GM19351 (cell line): ENCODE measurements around the gene HNRNPLL.
"Not testable (repeated sequence)": the region's sequence is repeated elsewhere in the genome, so short reads cannot be mapped to it uniquely, and the experiment has no call there.

Experiments
- ATAC-seq: cut with Tn5 transposase; IDR thresholded peaks from one replicate; pipeline ENCODE4 v1.9.1; 2021; ENCODE audit warnings: mild to moderate bottlenecking, moderate library complexity; ENCODE audit not compliant: unreplicated experiment

HNRNPLL gene

GRCh38 chr2:38557217-38557616 lies 45.5 kb downstream of the HNRNPLL start:
- ATAC-seq, result no peak

- ATAC-seq, result no peak
Measured at GRCh38 chr2:38556006-38556801, 46.5 kb downstream of the HNRNPLL start.

DNA sequence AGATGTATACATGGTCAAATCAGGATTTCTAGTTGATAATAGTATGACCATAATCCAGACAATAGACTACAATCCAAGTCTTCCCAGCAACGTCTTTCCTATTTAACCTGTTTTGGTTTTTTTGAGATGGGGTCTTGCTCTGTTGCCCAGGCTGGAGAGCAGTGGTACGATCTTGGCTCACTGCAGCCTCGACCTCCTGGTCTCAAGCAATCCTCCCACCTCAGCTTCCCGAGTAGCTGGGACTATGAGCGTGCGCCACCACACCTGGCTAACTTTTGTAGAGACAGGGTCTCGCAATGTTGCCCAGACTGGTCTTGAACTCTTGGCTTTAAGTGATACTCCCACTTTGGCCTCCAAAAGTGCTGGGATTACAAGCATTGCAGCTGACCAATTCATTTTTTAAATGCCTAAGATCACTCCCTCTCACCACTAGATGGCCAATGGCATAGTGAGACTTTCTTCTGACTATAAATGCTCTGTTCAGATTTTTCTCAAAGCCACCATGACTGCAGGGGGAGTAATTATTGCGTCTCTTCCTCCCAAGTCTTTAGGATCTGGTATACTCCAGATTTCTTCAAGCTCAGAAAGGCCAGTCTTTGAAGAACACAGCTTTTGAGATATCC lies 47.6 kb downstream of the HNRNPLL start:
- no peak for ATAC-seq

DNA sequence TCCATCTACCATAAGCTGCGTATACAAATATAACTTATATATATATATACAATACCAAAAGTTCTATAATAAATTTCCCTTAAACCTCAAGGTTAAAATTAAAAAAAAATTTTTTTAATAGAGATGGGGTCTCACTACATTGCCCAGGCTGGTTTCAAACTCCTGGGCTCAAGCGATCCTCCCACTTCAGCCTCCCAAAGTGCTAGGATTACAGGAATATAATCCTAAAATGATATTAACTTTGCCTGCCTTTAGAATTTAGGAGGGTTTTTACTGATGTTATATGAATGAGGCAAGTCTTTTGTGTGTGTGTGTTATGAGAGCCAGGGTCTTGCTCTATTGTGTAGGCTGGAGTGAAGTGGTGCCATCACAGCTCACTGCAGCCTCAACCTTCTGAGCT lies 49.2 kb downstream of the HNRNPLL start:
- no peak for ATAC-seq

- no peak for ATAC-seq
Measured at GRCh38 chr2:38552259-38552658, 50.5 kb downstream of the HNRNPLL start.

- no peak for ATAC-seq
Measured at GRCh38 chr2:38551746-38552145, 51.0 kb downstream of the HNRNPLL start.

DNA sequence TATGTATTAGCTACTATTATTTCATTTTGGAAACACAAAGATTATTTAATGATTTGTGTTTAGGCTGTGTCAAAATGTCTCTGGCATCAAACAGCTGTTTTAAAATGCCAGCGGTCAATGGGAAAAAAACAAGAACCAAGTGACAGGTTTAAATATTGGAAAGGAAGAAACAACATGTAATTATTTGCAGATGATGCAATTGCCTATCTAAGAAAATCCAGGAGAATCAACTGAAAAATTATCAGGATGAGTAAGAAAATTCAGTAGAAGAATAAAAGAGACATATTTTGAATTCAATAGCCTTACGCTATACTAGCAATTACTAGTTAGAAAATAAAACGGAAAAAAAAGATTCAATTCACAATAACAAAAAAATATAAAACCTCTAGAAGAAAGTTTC lies 51.6 kb downstream of the HNRNPLL start:
- ATAC-seq, result no peak

DNA sequence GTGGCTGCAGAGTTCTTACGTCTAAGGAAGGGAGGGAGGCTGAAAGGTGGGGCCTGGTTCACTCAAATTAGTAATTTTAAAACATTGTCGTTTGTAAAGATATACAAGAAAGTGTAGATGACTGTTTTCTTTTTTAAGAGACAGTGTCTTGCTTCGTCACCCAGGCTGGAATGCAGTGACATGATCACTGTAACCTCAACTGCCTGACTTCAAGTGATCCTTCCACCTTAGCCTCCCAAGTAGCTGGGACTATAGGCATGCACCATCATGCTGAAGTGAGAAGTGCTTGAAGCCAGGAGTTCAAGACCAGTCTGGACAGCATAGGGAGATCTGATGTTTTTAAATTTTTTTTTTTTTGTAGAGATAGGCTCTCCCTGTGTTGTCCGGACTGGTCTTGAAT lies 52.9 kb downstream of the HNRNPLL start:
- ATAC-seq, result no peak

GRCh38 chr2:38549071-38549704 lies 53.5 kb downstream of the HNRNPLL start:
- no peak for ATAC-seq

DNA sequence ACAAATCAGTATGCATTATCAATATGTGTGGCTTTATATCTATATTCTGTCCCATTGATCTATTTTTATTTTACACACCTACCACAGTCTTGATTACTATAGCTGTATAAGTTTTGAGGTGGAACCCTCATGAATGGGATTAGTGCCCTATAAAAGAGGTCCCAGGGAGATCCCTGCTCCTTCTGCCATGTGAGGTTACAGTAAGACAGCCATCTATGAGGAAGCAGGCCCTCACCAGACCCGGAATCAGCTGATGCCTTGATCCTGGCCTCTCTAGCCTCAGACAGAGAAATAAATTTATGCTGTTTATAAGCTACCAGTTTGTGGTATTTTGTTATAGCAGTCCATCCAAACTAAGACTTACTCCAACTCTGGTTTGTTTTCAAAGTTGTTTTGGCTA lies 54.9 kb downstream of the HNRNPLL start:
- no peak for ATAC-seq

- ATAC-seq, result no peak
Measured at GRCh38 chr2:38546585-38546984, 56.1 kb downstream of the HNRNPLL start.

GRCh38 chr2:38546064-38546463 lies 56.7 kb downstream of the HNRNPLL start:
- no peak for ATAC-seq

DNA sequence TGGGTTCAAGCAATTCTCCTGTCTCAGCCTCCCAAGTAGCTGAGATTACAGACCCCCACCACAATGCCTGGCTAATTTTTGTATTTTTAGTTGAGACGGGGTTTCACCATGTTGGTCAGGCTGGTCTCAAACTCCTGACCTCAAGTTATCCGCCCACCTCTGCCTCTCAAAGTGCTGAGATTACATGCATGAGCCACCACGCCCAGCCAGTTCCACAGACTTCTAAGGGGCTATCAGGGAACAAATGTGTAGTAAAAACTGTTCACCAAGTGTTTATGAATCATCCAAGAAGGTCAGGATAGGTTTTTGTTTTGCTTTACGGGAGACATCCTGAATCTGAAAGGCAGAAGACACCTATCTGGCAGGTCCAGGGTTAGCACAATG lies 60.5 kb downstream of the HNRNPLL start:
- ATAC-seq, result not testable (repeated sequence)

GRCh38 chr2:38540580-38541286 lies 62.0 kb downstream of the HNRNPLL start:
- no peak for ATAC-seq

DNA sequence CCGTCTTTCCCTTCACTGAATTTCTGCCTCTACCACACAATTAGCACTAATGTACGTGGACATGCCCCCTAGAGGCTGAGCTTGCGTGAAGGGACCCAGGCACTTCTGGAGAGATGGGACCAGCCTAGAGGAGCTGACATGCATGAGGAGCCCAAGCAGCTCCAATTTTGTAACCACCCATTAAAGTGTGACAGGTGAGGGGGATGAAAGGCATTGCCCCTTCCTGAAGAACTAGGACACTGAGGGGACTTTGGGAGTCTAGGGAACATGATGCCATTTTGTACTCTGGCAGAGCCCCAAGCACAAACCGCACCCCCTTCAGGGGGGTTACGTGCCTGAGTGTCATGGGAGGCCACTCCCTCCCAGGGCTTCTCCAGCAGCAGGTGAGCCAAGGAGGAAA lies 63.6 kb downstream of the HNRNPLL start:
- no peak for ATAC-seq

GRCh38 chr2:38537937-38538525 lies 64.7 kb downstream of the HNRNPLL start:
- ATAC-seq, result no peak

GRCh38 chr2:38537296-38537695 lies 65.4 kb downstream of the HNRNPLL start:
- ATAC-seq, result not testable (repeated sequence)

GRCh38 chr2:38535744-38536506 lies 66.8 kb downstream of the HNRNPLL start:
- ATAC-seq, result peak; percentile 61

DNA sequence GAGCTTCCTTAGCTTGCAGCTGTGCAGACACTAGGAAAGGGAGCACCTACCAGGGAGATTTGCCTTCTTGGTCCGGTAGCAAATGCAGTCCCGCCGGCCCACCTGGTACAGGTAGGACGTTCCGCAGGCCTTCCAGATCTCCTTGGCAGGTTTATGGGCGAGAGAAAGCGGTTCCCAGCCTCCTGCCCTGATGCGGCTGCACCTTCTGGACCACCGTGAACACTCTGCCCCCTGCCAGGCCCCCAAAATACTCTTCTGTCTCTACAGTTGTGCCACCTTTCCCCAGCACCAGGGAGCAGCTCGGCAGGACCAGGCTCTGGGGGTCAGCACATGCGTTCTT lies 67.4 kb downstream of the HNRNPLL start:
- no peak for ATAC-seq

DNA sequence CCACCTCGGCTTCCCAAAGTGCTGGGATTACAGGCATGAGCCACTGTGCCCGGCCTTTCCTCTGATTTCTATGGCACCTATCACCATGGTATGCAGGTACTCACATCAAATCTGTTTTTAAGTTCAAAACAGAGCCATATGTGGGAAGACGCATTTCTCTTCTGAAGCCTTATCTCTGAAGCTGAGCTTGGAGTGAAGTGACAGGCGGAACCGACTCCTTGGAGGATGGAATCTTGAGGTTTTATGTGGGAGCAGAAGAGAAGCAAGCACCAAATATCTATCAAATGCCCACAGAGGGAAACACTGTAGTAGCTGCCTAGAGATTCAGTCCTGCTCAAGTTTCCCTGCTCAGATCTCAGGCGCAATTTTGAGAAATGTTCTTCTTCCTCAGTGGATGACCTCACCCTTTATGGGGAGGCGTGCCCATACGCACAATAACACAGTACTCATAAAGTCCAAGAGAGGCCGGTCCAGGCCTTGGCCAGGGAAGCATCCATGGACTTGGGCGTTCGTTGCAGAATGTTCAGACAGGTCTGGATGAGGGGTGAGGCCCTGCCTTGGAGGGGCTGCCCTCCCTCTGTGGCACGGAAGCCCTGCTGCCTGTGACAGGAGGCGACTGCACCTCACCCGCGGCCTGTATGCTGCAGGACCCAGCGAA lies 67.9 kb downstream of the HNRNPLL start:
- ATAC-seq, result no peak
